ENCODE data around the gene TICRR.
A peak's percentile ranks its signal among the peaks of the same experiment; 100 is the strongest.

The TICRR gene

DNA sequence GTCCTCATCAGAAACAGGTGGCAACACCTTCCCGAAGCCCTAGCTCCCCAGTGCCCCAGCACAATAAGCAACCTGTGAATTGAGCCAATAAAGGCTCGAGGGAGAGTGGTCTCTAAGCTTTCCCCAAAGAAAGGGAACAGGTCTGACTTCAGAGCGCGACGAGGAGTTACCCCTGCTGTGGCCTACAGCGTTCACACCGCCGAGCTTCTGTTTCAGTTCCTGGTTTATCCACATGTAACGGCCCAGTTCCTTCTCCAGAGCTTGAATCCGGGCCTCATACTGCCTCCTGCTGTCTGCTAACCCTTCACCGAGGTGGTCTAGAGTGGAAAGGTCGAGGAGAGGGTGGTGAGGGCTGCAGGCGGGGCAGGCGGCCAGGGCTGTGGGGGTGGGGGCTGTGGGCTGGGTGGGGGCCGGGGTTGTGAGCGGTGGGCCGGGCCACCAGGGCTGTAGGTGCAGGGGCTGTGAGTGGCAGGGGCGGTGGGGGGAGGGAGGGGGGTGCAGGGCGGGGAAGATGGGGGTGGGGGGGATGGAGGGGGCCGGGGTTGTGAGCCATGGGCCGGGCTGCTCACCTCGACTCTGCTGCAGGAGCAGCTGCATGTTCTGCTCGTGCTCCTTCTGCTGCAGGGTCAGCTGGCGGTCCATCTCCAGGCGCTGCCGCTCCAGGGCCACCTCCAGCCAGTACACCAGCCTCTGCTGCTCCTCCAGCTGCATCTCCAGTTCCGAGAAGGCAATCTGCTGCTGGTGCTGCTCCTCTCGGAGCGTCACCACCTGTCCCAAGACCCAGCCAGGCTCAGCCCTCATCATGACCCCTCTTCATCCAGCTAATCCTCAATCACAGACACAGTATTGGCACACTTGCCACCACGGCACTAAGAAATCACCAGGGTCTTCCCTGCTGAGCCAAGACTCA, 53.8 kb downstream of the TICRR start:
- peaks cover 0 to 37% (median 17%) of the 10 kb centered on the region in 11 experiments; a peak in 9 of 22 replicates for H4K20me1 ChIP-seq

GRCh38 chr15:89629829-89630228, 54.6 kb downstream of the TICRR start:
- TF ChIP-seq Cebpa-rat (IDR thresholded peaks at IDR 0.05): no peak
- Histone ChIP-seq H3K27me3 (no peaks in the 10 kb centered on the region), H3K36me3 (peaks cover 63 to 95% (median 90%) of the 10 kb centered on the region in 11 experiments), H4K20me1 (peaks cover 0 to 30% (median 14%) of the 10 kb centered on the region in 11 experiments; a peak in 9 of 22 replicates), H3K9ac (no peak overlapping the region), H3K4me2 (no peak overlapping the region), H3K4me1 (peaks cover 0 to 24% (median 11%) of the 10 kb centered on the region in 10 experiments; a peak in 13 of 20 replicates), H3K27ac (no peak overlapping the region), H3K4me3 (no peak overlapping the region), H3K9me3 (replicated peaks in 1 of 11) (peaks cover 10 to 56% (median 36%) of the 10 kb centered on the region in 11 experiments; a peak in 21 of 22 replicates)

More for the DNA sequence above, 53.8 kb downstream of the TICRR start:
- H3K9ac ChIP-seq: peak overlapping the region in 3 of 11 experiments; percentile 22 to 33 (median 23); a peak in 1 of 22 replicates
- peak overlapping the region in 5 of 11 experiments; percentile 7 to 48 (median 39); a peak in 4 of 22 replicates for H3K4me2 ChIP-seq
- no peaks in the 10 kb centered on the region for H3K27me3 ChIP-seq
- peaks cover 0 to 24% (median 11%) of the 10 kb centered on the region in 10 experiments; a peak in 13 of 20 replicates for H3K4me1 ChIP-seq
- peaks cover 71 to 98% (median 97%) of the 10 kb centered on the region in 11 experiments for H3K36me3 ChIP-seq
- no peak for TF ChIP-seq Cebpa-rat (IDR thresholded peaks at IDR 0.05)
- peak overlapping the region in 6 of 11 experiments; percentile 10 to 43 (median 36); a peak in 4 of 22 replicates for H3K27ac ChIP-seq
- peaks cover 10 to 48% (median 29%) of the 10 kb centered on the region in 11 experiments; a peak in 21 of 22 replicates for H3K9me3 ChIP-seq (replicated peaks in 1 of 11)
- no peak overlapping the region for H3K4me3 ChIP-seq

DNA sequence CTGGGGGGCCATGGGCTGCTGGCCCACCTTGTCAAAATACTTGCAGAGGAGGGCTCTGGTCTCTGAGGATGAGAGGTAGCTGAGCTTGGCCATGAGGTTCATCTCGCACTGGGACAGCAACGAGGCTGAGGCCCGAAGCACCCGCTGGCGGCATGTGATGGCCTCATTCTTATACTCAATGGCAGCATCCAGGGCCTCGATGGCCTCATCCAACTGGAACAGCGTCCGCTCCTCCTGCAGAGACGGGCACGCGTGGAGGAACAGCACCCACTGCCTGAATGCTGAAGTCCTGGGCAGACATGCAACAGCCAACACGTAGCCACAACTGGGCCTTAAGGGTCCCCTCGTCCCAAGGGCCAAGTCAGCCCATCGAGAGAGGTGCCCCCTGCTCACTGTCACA, 55.0 kb downstream of the TICRR start:
- Histone ChIP-seq H3K4me1 (peaks cover 0 to 24% (median 11%) of the 10 kb centered on the region in 10 experiments; a peak in 13 of 20 replicates), H3K36me3 (peaks cover 59 to 91% (median 86%) of the 10 kb centered on the region in 11 experiments), H3K27ac (no peak overlapping the region), H4K20me1 (peaks cover 0 to 25% (median 10%) of the 10 kb centered on the region in 11 experiments; a peak in 8 of 22 replicates), H3K9ac (no peak overlapping the region), H3K4me3 (no peak overlapping the region), H3K4me2 (no peak overlapping the region), H3K27me3 (no peaks in the 10 kb centered on the region), H3K9me3 (replicated peaks in 1 of 11) (peaks cover 10 to 58% (median 38%) of the 10 kb centered on the region in 11 experiments; a peak in 21 of 22 replicates)
- no peak for TF ChIP-seq Cebpa-rat (IDR thresholded peaks at IDR 0.05)

- H3K4me1 ChIP-seq: peaks cover 0 to 24% (median 11%) of the 10 kb centered on the region in 10 experiments; a peak in 13 of 20 replicates
- no peak overlapping the region for H3K4me3 ChIP-seq
- H3K27me3 ChIP-seq: no peaks in the 10 kb centered on the region
- no peak overlapping the region for H3K4me2 ChIP-seq
- H3K36me3 ChIP-seq: peaks cover 49 to 81% (median 76%) of the 10 kb centered on the region in 11 experiments
- no peak overlapping the region for H3K27ac ChIP-seq
- H4K20me1 ChIP-seq: peaks cover 0 to 18% (median 2%) of the 10 kb centered on the region in 11 experiments; a peak in 8 of 22 replicates
- TF ChIP-seq Cebpa-rat (IDR thresholded peaks at IDR 0.05): no peak
- no peak overlapping the region for H3K9ac ChIP-seq
- H3K9me3 ChIP-seq (replicated peaks in 1 of 11): peaks cover 10 to 61% (median 38%) of the 10 kb centered on the region in 11 experiments; a peak in 21 of 22 replicates
Measured at GRCh38 chr15:89630974-89631901, 56.0 kb downstream of the TICRR start.

GRCh38 chr15:89631902-89632264, 56.6 kb downstream of the TICRR start:
- no peak overlapping the region for H3K4me3 ChIP-seq
- H3K27me3 ChIP-seq: no peaks in the 10 kb centered on the region
- no peak overlapping the region for H3K4me2 ChIP-seq
- H4K20me1 ChIP-seq: peaks cover 0 to 17% (median 0%) of the 10 kb centered on the region in 11 experiments; a peak in 7 of 22 replicates
- TF ChIP-seq Cebpa-rat (IDR thresholded peaks at IDR 0.05): no peak
- H3K27ac ChIP-seq: no peak overlapping the region
- H3K9me3 ChIP-seq (replicated peaks in 1 of 11): peaks cover 10 to 61% (median 38%) of the 10 kb centered on the region in 11 experiments; a peak in 21 of 22 replicates
- H3K9ac ChIP-seq: no peak overlapping the region
- H3K4me1 ChIP-seq: peaks cover 0 to 20% (median 11%) of the 10 kb centered on the region in 10 experiments; a peak in 13 of 20 replicates
- H3K36me3 ChIP-seq: peaks cover 46 to 75% (median 70%) of the 10 kb centered on the region in 11 experiments

- H3K27me3 ChIP-seq: no peaks in the 10 kb centered on the region
- peaks cover 39 to 65% (median 61%) of the 10 kb centered on the region in 11 experiments for H3K36me3 ChIP-seq
Measured at GRCh38 chr15:89632563-89633430, 57.5 kb downstream of the TICRR start.

DNA sequence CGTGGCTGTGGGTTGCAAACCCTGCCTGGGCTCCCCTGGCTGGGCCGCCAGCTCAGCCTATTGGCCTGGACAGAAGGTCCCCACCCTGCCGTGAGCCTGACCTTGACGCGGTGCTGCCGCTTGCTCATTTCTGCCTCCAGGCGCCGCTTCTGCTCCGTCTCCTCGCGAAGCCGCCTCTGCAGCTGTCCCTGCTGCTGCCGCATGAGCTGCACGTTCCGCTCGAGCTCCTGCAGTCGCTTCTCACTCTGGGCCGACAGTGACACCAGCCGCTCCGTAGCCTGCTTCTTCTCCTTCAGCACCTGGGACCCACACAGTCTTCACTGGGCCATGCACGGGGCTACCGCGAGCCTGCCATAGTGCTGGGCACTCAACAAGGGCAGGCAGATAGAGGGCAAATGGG, 58.3 kb downstream of the TICRR start:
- H4K20me1 ChIP-seq: peaks cover 0 to 2% (median 0%) of the 10 kb centered on the region in 11 experiments; a peak in 4 of 22 replicates
- H3K4me3 ChIP-seq: 0 out of 20 replicates have a peak overlapping the region, but pooled peaks of 1 of the 10 experiments have one; percentile 10
- TF ChIP-seq Cebpa-rat (IDR thresholded peaks at IDR 0.05): no peak
- no peak overlapping the region for H3K9ac ChIP-seq
- no peak overlapping the region for H3K27ac ChIP-seq
- H3K27me3 ChIP-seq: no peaks in the 10 kb centered on the region
- H3K9me3 ChIP-seq (replicated peaks in 1 of 11): peaks cover 10 to 61% (median 38%) of the 10 kb centered on the region in 11 experiments; a peak in 21 of 22 replicates
- no peak overlapping the region for H3K4me2 ChIP-seq
- peaks cover 37 to 58% (median 53%) of the 10 kb centered on the region in 11 experiments for H3K36me3 ChIP-seq
- peaks cover 0 to 3% (median 1%) of the 10 kb centered on the region in 10 experiments; a peak in 12 of 20 replicates for H3K4me1 ChIP-seq

More at GRCh38 chr15:89632563-89633430, 57.5 kb downstream of the TICRR start:
- H3K4me1 ChIP-seq: peaks cover 0 to 11% (median 8%) of the 10 kb centered on the region in 10 experiments; a peak in 13 of 20 replicates
- H3K27ac ChIP-seq: no peak overlapping the region
- peaks cover 0 to 8% (median 0%) of the 10 kb centered on the region in 11 experiments; a peak in 5 of 22 replicates for H4K20me1 ChIP-seq
- 0 out of 20 replicates have a peak overlapping the region, but pooled peaks of 1 of the 10 experiments have one; percentile 10 for H3K4me3 ChIP-seq
- TF ChIP-seq Cebpa-rat (IDR thresholded peaks at IDR 0.05): no peak
- H3K9ac ChIP-seq: no peak overlapping the region
- no peak overlapping the region for H3K4me2 ChIP-seq
- peaks cover 10 to 61% (median 38%) of the 10 kb centered on the region in 11 experiments; a peak in 21 of 22 replicates for H3K9me3 ChIP-seq (replicated peaks in 1 of 11)

Measured in BLaER1 treated with 17β-estradiol and CSF1 and Interleukin-3, amounts not matched to agents 10 nM and 100 nM (cell line).